PFSK-1 (cell line): Measurements from ENCODE around the gene TSPYL1.

ENCODE experiments used
- FOXP2 ChIP-seq: optimal IDR thresholded peaks from 2 replicates; pipeline ENCODE3; 2011; ENCODE audit warnings: borderline replicate concordance, control low read depth, inconsistent platforms; ENCODE audit not compliant: insufficient read depth; ENCODE audit errors: extremely low read length, extremely low read depth
- POLR2AphosphoS5 ChIP-seq: IDR thresholded peaks from 2 replicates; pipeline ENCODE4 v1.6.1; 2012; ENCODE audit warnings: low read depth, mild to moderate bottlenecking, control low read depth, low read length, moderate library complexity
- SIN3A ChIP-seq: IDR thresholded peaks from 2 replicates; pipeline ENCODE4 v1.6.1; 2012; ENCODE audit warnings: mild to moderate bottlenecking, low read length, moderate library complexity, borderline replicate concordance; ENCODE audit not compliant: insufficient read depth
- TAF1 ChIP-seq: IDR thresholded peaks from 2 replicates; pipeline ENCODE4 v1.6.1; 2012; ENCODE audit warnings: low read length, control low read depth, borderline replicate concordance; ENCODE audit not compliant: insufficient read depth
- TF ChIP-seq, protein P1 (sequence below), 2 experiments: IDR thresholded peaks; 2 replicates each; pipeline versions ENCODE4 v1.6.1 to v1.8.0; 2011 to 2012; ENCODE audit warnings: low read depth in 2 of 2, low read length in 2 of 2, control low read depth in 1 of 2, inconsistent platforms in 1 of 2, mild to moderate bottlenecking in 1 of 2, moderate library complexity in 1 of 2; ENCODE audit not compliant: insufficient read depth in 1 of 2

The TSPYL1 gene

DNA sequence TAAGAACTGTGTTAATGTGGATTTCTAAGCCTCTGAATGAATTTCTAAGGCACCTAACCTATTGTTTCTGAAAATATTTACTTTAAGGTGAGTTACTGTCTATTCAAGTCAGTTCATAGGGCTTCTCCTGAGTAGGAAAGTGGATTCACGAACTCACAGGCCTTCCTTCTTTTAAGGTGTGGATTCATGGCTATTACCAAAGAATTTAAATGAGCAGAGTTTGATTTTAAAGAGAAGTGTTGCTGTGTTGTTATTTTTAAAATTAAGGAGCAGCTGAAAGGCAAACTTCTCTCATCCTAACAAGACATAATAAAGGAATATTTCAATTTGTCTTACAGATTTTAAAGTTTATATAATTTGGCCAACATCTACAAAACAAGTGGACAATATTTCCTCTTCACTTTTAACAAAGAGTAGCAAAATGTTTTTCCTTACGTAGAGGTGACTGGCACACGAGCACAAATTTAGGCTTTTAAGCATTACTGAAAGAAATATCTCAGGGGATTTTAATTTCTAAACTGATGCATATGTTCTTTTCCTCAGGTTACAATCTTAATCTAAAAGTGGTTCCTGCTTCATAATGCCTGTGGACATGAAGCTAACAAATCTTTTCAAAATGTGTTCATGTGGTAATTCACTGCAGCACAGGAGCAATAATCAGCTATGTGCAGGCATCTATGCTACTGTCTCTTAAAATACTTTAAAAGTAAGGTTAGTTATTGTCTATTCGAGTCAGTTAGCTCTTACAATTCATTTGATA lies 25.3 kb downstream of the TSPYL1 start:
- TF ChIP-seq TAF1 (no peak), FOXP2 (no peak), POLR2AphosphoS5 (no peak)
- TF ChIP-seq, protein P1, sequence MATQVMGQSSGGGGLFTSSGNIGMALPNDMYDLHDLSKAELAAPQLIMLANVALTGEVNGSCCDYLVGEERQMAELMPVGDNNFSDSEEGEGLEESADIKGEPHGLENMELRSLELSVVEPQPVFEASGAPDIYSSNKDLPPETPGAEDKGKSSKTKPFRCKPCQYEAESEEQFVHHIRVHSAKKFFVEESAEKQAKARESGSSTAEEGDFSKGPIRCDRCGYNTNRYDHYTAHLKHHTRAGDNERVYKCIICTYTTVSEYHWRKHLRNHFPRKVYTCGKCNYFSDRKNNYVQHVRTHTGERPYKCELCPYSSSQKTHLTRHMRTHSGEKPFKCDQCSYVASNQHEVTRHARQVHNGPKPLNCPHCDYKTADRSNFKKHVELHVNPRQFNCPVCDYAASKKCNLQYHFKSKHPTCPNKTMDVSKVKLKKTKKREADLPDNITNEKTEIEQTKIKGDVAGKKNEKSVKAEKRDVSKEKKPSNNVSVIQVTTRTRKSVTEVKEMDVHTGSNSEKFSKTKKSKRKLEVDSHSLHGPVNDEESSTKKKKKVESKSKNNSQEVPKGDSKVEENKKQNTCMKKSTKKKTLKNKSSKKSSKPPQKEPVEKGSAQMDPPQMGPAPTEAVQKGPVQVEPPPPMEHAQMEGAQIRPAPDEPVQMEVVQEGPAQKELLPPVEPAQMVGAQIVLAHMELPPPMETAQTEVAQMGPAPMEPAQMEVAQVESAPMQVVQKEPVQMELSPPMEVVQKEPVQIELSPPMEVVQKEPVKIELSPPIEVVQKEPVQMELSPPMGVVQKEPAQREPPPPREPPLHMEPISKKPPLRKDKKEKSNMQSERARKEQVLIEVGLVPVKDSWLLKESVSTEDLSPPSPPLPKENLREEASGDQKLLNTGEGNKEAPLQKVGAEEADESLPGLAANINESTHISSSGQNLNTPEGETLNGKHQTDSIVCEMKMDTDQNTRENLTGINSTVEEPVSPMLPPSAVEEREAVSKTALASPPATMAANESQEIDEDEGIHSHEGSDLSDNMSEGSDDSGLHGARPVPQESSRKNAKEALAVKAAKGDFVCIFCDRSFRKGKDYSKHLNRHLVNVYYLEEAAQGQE (IDR thresholded peaks at IDR 0.05; ENCODE audit: insufficient read depth in 1 of 2, low read depth in 2 of 2, low read length in 2 of 2), result no peak

DNA sequence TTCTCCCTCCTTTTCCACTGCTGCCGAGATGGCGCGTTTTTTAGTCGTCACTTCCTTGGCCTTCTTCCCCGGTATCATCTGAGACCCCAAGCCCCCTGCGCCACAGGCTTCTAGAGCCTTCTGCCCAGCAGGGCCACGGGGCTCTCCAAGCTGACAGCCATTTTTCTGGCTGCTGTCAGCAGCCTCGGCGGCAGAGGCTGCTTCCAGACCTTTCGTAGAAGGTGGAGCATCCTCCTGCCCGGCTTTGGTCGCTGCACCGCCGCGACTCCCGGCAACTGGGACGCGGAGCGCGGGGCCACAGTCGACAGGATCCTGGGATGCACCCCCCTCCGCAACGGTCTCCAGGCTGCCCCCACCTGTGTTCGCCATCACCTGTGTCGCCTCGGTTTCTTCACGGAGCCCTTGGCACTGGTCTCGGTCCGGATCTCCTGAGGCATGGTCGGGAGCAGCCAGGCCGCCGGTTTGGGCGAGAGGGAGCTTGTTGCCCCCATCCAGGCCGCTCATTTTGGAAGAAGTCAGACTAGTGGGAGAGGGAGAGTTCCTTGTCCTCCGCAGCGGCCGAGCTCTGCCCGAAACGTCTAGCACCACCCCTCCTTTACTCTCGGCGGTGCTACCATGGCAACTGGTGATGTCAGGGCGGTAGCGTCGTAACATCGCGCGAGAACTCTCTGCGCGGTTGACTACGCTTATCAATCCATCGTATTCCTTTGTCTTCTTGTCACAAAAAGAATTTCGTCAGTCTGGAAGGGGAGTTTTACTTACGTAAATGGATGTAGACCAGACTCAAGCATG lies 26.0 kb downstream of the TSPYL1 start, which contains the start of gene TSPYL4:
Gene TSPYL4 (minus strand): TSS at position 571 of the 792 bp plus-strand sequence. CDS start 67 bp downstream, at position 504.
- TF ChIP-seq SIN3A, result 0 out of 2 replicates have a peak, but pooled peaks have one; percentile 51
- peak; percentile 73; the same call in 1 of the 2 replicates for TF ChIP-seq TAF1
- TF ChIP-seq POLR2AphosphoS5, result peak; percentile 85; the same call in 1 of the 2 replicates
- TF ChIP-seq FOXP2, result peak; percentile 19
- TF ChIP-seq, protein P1 (IDR thresholded peaks at IDR 0.05; ENCODE audit: insufficient read depth in 1 of 2, low read depth in 2 of 2, low read length in 2 of 2), result no peak

DNA sequence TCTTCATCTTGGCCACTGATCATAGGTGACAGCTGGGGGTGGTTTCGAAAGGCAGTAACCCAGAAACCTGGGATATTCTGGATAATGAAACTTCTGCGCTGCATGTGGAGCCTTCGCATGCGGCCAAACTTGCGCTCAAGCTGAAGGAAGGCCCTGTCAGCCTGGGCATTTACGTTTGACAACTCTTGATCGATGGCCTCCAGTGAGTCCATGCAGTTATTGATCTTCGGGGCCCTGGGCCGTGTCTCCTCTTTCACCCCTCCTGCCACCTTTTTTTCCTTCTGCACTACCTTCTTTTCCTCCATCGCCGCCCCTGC lies 26.6 kb downstream of the TSPYL1 start:
- TF ChIP-seq FOXP2, result no peak
- no peak for TF ChIP-seq SIN3A
- TF ChIP-seq TAF1, result no peak
- TF ChIP-seq, protein P1 (IDR thresholded peaks at IDR 0.05; ENCODE audit: insufficient read depth in 1 of 2, low read depth in 2 of 2, low read length in 2 of 2), result no peak
- TF ChIP-seq POLR2AphosphoS5, result no peak

DNA sequence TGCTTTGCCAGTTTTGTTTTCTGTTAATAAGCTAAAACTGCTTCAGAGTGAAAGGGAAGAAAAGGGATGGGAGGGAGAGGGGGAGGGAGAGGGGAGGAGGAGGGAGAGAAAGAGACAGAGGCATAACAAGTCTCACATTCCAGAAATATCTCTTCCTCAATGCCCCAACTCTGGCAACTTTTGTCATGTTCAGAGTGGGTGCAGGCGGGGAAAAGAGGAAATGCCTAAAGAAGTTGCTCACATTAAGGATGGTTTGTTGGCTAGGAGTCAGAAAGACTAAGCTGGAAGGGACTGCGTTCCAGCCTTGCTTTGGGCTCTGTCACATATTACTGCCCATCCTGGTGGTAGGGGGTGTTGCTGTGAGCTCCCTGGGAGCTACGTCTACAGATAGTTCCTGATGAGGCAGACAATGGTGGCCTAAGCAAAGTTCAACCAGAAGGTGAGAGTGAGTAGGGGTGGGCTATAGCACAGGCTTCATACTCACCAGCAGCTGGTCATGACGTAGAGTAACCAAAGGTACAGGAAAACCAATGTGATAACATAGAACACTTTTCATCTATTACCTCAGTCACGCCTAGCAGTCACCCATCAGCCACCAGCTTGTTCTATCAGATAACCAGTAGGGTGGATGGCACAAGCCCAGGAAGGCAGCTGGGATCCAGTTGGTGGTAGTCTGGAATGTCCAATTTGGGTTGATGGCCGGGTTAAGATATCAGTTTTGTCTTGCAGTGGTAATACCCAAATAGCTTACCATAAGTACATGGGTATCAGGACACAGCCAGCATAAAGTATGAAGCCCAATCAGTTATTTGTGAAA lies 28.0 kb downstream of the TSPYL1 start:
- TF ChIP-seq TAF1, result no peak
- TF ChIP-seq FOXP2, result no peak
- no peak for TF ChIP-seq POLR2AphosphoS5
- TF ChIP-seq, protein P1 (IDR thresholded peaks at IDR 0.05; ENCODE audit: insufficient read depth in 1 of 2, low read depth in 2 of 2, low read length in 2 of 2), result no peak
- no peak for TF ChIP-seq SIN3A
